ENCODE data around the gene PTPN1.

Gene PTPN1

DNA sequence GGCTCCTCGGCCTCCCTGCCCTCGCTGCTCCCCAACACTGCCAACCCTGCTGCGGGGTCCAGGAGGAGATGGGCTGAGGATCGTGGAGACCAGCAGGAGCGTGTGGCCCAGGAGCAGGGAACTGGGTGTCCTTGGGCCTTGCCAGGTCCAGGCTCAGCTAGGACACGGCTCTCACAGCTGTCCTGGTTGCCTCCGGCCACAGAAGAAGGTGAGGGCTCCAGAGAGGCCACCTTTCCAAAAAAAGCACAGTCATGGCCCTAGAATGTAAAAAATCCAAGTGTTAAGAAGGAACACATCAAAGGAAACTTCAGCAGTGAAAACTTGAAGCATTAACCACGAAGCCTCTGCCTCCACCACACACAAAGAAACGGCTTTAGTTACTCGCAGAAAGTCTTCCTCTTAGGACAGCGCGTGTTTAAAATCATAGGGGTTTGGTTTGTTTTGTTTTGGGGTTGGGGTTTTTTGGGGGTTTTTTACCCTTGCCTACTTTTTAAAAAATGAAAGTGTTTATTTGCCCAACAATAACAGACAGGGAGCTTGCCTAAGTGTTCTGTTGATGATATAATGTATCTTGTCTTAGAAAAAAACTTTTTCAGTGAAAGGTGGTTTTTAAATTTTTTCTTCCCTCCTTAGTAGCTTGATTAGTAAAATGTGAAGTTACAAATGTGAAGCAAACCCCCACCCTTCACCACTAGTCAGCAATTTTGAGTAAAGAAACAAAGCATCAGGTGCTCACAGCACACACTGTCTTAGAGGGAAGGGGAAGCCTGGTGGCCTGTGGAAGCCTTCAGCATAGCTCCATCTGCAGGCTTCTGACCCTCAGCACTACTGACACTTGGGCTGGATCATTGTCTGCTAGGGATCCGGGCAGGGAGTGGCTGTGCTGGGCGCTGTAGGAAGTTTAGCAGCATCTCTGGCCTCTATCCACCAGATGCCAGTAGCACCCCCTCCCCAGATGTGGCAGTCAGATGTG is 60.0 kb downstream of the PTPN1 start:
- Histone ChIP-seq H3K36me3 (ENCODE audit: control insufficient read depth, insufficient read depth, low read length) (no peaks in the 10 kb centered on the region), H3K27me3 (ENCODE audit: control insufficient read depth, insufficient read depth, low read length) (no peaks in the 10 kb centered on the region), H3K9me3 (ENCODE audit: control insufficient read depth, low read length) (no peaks in the 10 kb centered on the region), H3K4me1 (ENCODE audit: control insufficient read depth, insufficient read depth, low read length) (peaks cover 15% of the 10 kb centered on the region), H3K4me3 (ENCODE audit: low read length) (no peak overlapping the region), H3K9ac (ENCODE audit: low read length) (no peak overlapping the region)

DNA sequence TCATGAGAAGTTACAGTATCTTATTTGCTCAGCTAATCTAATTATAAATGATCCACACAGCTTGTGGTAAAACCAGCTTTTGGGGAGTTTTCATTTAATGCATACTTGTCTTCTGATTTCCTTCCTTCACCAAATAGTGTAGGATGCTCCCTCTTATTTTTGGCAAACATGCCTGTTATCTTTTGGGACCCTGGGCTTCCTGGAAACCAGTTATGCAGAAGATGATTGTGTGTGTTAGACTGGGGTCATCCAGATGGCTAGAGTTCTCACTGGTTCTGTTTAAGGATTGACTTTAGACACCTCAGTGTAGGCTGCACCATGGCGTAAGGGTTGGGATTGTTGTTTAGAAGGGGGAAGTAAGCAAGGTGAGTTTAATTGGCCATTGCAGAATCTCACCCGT is 61.3 kb downstream of the PTPN1 start:
- Histone ChIP-seq H3K27me3 (ENCODE audit: control insufficient read depth, insufficient read depth, low read length) (no peaks in the 10 kb centered on the region), H3K36me3 (ENCODE audit: control insufficient read depth, insufficient read depth, low read length) (no peaks in the 10 kb centered on the region), H3K4me1 (ENCODE audit: control insufficient read depth, insufficient read depth, low read length) (peaks cover 9% of the 10 kb centered on the region), H3K9me3 (ENCODE audit: control insufficient read depth, low read length) (no peaks in the 10 kb centered on the region), H3K9ac (ENCODE audit: low read length) (no peak overlapping the region), H3K4me3 (ENCODE audit: low read length) (no peak overlapping the region)

GRCh38 chr20:50572938-50573777 is 63.0 kb downstream of the PTPN1 start:
- H3K4me1 ChIP-seq (ENCODE audit: control insufficient read depth, insufficient read depth, low read length) = peaks cover 21% of the 10 kb centered on the region
- no peak overlapping the region for H3K9ac ChIP-seq (ENCODE audit: low read length)
- H3K36me3 ChIP-seq (ENCODE audit: control insufficient read depth, insufficient read depth, low read length) = no peaks in the 10 kb centered on the region
- H3K4me3 ChIP-seq (ENCODE audit: low read length) = no peak overlapping the region
- H3K27me3 ChIP-seq (ENCODE audit: control insufficient read depth, insufficient read depth, low read length) = no peaks in the 10 kb centered on the region
- no peaks in the 10 kb centered on the region for H3K9me3 ChIP-seq (ENCODE audit: control insufficient read depth, low read length)

DNA sequence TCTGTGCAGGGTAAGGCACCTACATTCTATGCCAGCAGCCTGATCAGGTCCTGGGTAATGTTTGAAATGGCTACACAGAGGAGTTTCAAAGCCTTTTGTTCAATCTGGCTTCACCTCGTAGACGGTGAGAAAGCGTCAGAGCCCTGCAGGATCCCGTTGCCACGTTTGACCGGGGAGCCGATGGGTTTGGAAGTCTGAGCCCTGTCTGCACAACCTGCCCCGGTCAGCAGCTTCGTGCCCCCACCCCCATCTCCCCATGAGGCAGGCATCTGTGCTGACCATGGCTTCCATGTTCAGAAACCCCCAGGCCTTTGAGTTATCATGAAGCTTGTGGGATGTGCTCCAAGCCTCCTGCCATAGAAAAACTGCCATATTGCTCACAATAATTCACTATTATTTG is 63.9 kb downstream of the PTPN1 start:
- Histone ChIP-seq H3K9ac (ENCODE audit: low read length) (no peak overlapping the region), H3K9me3 (ENCODE audit: control insufficient read depth, low read length) (no peaks in the 10 kb centered on the region), H3K27me3 (ENCODE audit: control insufficient read depth, insufficient read depth, low read length) (no peaks in the 10 kb centered on the region), H3K4me1 (ENCODE audit: control insufficient read depth, insufficient read depth, low read length) (peaks cover 21% of the 10 kb centered on the region), H3K36me3 (ENCODE audit: control insufficient read depth, insufficient read depth, low read length) (peaks cover 8% of the 10 kb centered on the region), H3K4me3 (ENCODE audit: low read length) (no peak overlapping the region)

DNA sequence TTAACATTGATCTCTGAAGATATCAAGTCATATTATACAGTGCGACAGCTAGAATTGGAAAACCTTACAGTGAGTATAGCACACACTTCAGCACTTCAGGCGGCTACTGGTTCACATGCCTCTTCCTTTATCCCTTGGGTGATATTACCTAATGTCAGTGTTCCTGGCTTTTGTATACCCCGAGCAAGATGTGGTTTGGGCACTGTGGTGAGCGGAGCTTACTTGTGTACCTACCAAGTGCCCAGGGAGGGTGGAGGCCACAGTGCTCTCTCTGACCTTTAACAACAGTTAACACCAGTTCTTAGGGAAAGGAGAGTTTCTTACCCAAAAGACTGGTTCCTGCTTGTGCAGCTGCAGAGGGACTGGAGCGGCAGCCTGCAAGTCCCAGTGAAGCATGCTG is 64.4 kb downstream of the PTPN1 start:
- Histone ChIP-seq H3K36me3 (ENCODE audit: control insufficient read depth, insufficient read depth, low read length) (peaks cover 11% of the 10 kb centered on the region), H3K9ac (ENCODE audit: low read length) (no peak overlapping the region), H3K4me3 (ENCODE audit: low read length) (no peak overlapping the region), H3K9me3 (ENCODE audit: control insufficient read depth, low read length) (no peaks in the 10 kb centered on the region), H3K4me1 (ENCODE audit: control insufficient read depth, insufficient read depth, low read length) (peaks cover 22% of the 10 kb centered on the region), H3K27me3 (ENCODE audit: control insufficient read depth, insufficient read depth, low read length) (no peaks in the 10 kb centered on the region)

GRCh38 chr20:50575865-50576720 is 65.9 kb downstream of the PTPN1 start:
- Histone ChIP-seq H3K9ac (ENCODE audit: low read length) (no peak overlapping the region), H3K9me3 (ENCODE audit: control insufficient read depth, low read length) (no peaks in the 10 kb centered on the region), H3K36me3 (ENCODE audit: control insufficient read depth, insufficient read depth, low read length) (peaks cover 14% of the 10 kb centered on the region), H3K4me1 (ENCODE audit: control insufficient read depth, insufficient read depth, low read length) (peaks cover 19% of the 10 kb centered on the region), H3K27me3 (ENCODE audit: control insufficient read depth, insufficient read depth, low read length) (no peaks in the 10 kb centered on the region), H3K4me3 (ENCODE audit: low read length) (no peak overlapping the region)

DNA sequence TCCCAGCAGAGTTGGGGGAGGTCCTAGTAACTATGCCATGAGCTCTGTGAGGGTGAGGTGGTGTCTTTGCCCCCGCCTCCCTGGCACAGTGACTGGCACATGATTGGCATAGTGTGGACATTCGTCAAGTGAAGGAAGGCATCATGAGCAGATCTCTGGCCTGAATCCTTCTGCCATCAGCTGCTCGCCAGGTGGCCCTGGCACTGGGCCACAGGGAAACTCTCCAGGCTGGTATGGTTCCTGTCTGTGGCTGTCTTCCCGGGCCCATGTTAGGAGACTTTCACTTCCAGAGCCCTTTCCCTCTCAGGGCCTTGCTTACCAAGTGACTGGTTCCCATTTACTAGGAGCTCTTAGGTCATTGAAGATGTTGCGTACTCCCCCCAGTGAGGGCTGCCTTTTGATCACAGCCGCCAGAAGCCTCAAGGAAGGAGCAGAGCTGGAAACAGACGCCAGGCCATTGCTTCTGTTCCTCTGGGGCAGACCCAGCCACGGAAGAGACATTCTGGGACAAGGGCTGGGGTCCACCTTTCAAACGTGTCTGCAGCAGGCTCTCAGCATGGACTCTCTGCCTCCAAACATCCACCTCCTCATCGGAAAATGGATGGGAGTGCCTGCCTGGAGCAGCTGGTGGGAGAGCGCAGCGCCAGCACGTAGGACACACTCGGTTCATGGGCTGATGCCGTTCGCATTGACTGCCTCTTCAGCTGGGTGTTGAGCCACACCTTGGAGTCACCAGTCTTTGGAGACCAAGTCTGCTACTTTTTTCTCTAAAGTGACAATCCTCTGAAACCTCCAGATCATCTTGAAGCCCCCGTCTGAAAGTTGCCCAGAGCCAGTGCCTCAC is 67.2 kb downstream of the PTPN1 start:
- peaks cover 14% of the 10 kb centered on the region for H3K36me3 ChIP-seq (ENCODE audit: control insufficient read depth, insufficient read depth, low read length)
- peak overlapping the region; percentile 23 for H3K9ac ChIP-seq (ENCODE audit: low read length)

GRCh38 chr20:50578061-50578777 is 68.0 kb downstream of the PTPN1 start:
- Histone ChIP-seq H3K4me3 (ENCODE audit: low read length) (no peak overlapping the region), H3K36me3 (ENCODE audit: control insufficient read depth, insufficient read depth, low read length) (peaks cover 14% of the 10 kb centered on the region), H3K4me1 (ENCODE audit: control insufficient read depth, insufficient read depth, low read length) (peaks cover 16% of the 10 kb centered on the region), H3K9ac (ENCODE audit: low read length) (peak overlapping the region; percentile 23), H3K9me3 (ENCODE audit: control insufficient read depth, low read length) (no peaks in the 10 kb centered on the region), H3K27me3 (ENCODE audit: control insufficient read depth, insufficient read depth, low read length) (no peaks in the 10 kb centered on the region)

More for the DNA sequence above, 67.2 kb downstream of the PTPN1 start:
- Histone ChIP-seq H3K9me3 (ENCODE audit: control insufficient read depth, low read length) (no peaks in the 10 kb centered on the region), H3K4me3 (ENCODE audit: low read length) (no peak overlapping the region), H3K4me1 (ENCODE audit: control insufficient read depth, insufficient read depth, low read length) (peaks cover 16% of the 10 kb centered on the region), H3K27me3 (ENCODE audit: control insufficient read depth, insufficient read depth, low read length) (no peaks in the 10 kb centered on the region)

GRCh38 chr20:50578778-50579165 is 68.6 kb downstream of the PTPN1 start:
- no peak overlapping the region for H3K9ac ChIP-seq (ENCODE audit: low read length)
- no peaks in the 10 kb centered on the region for H3K9me3 ChIP-seq (ENCODE audit: control insufficient read depth, low read length)
- H3K27me3 ChIP-seq (ENCODE audit: control insufficient read depth, insufficient read depth, low read length) = no peaks in the 10 kb centered on the region
- no peak overlapping the region for H3K4me3 ChIP-seq (ENCODE audit: low read length)
- H3K36me3 ChIP-seq (ENCODE audit: control insufficient read depth, insufficient read depth, low read length) = peaks cover 14% of the 10 kb centered on the region
- H3K4me1 ChIP-seq (ENCODE audit: control insufficient read depth, insufficient read depth, low read length) = peaks cover 16% of the 10 kb centered on the region

- H3K4me3 ChIP-seq (ENCODE audit: low read length) = no peak overlapping the region
- H3K36me3 ChIP-seq (ENCODE audit: control insufficient read depth, insufficient read depth, low read length) = peaks cover 14% of the 10 kb centered on the region
- H3K4me1 ChIP-seq (ENCODE audit: control insufficient read depth, insufficient read depth, low read length) = peaks cover 16% of the 10 kb centered on the region
- H3K9ac ChIP-seq (ENCODE audit: low read length) = no peak overlapping the region
- H3K27me3 ChIP-seq (ENCODE audit: control insufficient read depth, insufficient read depth, low read length) = no peaks in the 10 kb centered on the region
- no peaks in the 10 kb centered on the region for H3K9me3 ChIP-seq (ENCODE audit: control insufficient read depth, low read length)
Observed at GRCh38 chr20:50579511-50579910, 69.3 kb downstream of the PTPN1 start.
